CD14-positive monocyte (primary cell): Measurements from ENCODE around the gene FGFRL1. TPM values are rescaled to one million over a fixed set of nuclear protein-coding genes. Genes with fewer than 3 reads are reported as not detected.
A peak's percentile ranks its signal among the peaks of the same experiment; 100 is the strongest.

Experiments used
- DNase-seq, 3 donors: peaks; one replicate each; pipeline ENCODE4 v3.0.0-alpha.2; 2011 to 2022
- H2AFZ ChIP-seq: 2 replicates; pipeline ENCODE4 v1.6.0; 2012; ENCODE audit warnings: mild to moderate bottlenecking, low read depth, low read length, inconsistent platforms; ENCODE audit not compliant: insufficient read depth, poor library complexity, severe bottlenecking
- H3K27ac ChIP-seq, 2 donors: 1 replicate in 1 of 2; 2 replicates in 1 of 2; pipeline ENCODE4 v1.5.1; 2012 to 2013; ENCODE audit warnings: low read length in 2 of 2, control low read depth in 1 of 2, inconsistent platforms in 1 of 2, low read depth in 1 of 2, mild to moderate bottlenecking in 1 of 2
- H3K27me3 ChIP-seq, 2 donors: one replicate each; pipeline versions ENCODE4 v1.6.0 to v1.6.1; 2011 to 2013; ENCODE audit warnings: low read length in 2 of 2; ENCODE audit not compliant: control insufficient read depth in 2 of 2, insufficient read depth in 2 of 2
- H3K36me3 ChIP-seq, 2 donors: replicated peaks in 1 of 2; 1 replicate in 1 of 2; 2 replicates in 1 of 2; pipeline versions ENCODE4 v1.5.1 to v1.6.1; 2012 to 2013; ENCODE audit warnings: low read length in 2 of 2, control low read depth in 1 of 2, inconsistent platforms in 1 of 2, mild to moderate bottlenecking in 1 of 2; ENCODE audit not compliant: insufficient read depth in 2 of 2, control insufficient read depth in 1 of 2
- H3K4me1 ChIP-seq, 2 donors: 1 replicate in 1 of 2; 2 replicates in 1 of 2; pipeline versions ENCODE4 v1.5.1 to v1.6.1; 2012 to 2013; ENCODE audit warnings: low read length in 2 of 2, control low read depth in 1 of 2, inconsistent platforms in 1 of 2, mild to moderate bottlenecking in 1 of 2, moderate library complexity in 1 of 2; ENCODE audit not compliant: insufficient read depth in 2 of 2, control insufficient read depth in 1 of 2
- H3K4me2 ChIP-seq: replicated peaks from 2 replicates; pipeline ENCODE3; 2012; ENCODE audit warnings: low read length, moderate library complexity, mild to moderate bottlenecking; ENCODE audit not compliant: poor library complexity, severe bottlenecking; ENCODE audit errors: extremely low read depth
- H3K4me3 ChIP-seq, 3 experiments: fragments of 200-600 bp in 1 of 3; sonication (generic) in 1 of 3; replicated peaks in 1 of 3; 1 replicate in 2 of 3; 2 replicates in 1 of 3; pipeline ENCODE4 v1.5.1; 2011 to 2013; ENCODE audit warnings: low read length in 3 of 3, mild to moderate bottlenecking in 3 of 3, control low read depth in 2 of 3, low read depth in 2 of 3, inconsistent platforms in 1 of 3, moderate library complexity in 1 of 3
- H3K79me2 ChIP-seq: 2 replicates; pipeline ENCODE4 v1.6.0; 2012; ENCODE audit warnings: mild to moderate bottlenecking, control low read depth, inconsistent platforms, low read length, moderate library complexity; ENCODE audit not compliant: insufficient read depth
- H3K9ac ChIP-seq: 2 replicates; pipeline ENCODE4 v1.6.0; 2017; ENCODE audit warnings: low read length, mild to moderate bottlenecking; ENCODE audit not compliant: insufficient read depth, poor library complexity, severe bottlenecking
- H3K9me3 ChIP-seq, 2 donors: replicated peaks in 1 of 2; 1 replicate in 1 of 2; 2 replicates in 1 of 2; pipeline versions ENCODE4 v1.5.1 to v1.6.1; 2012 to 2013; ENCODE audit warnings: low read length in 2 of 2, control low read depth in 1 of 2; ENCODE audit not compliant: control insufficient read depth in 1 of 2, insufficient read depth in 1 of 2
- H4K20me1 ChIP-seq: 2 replicates; pipeline ENCODE4 v1.6.0; 2012; ENCODE audit warnings: mild to moderate bottlenecking, low read length, control low read depth, moderate library complexity; ENCODE audit not compliant: insufficient read depth
- H3K27ac Mint-ChIP-seq, 7 donors: one replicate each; pipeline ENCODE4 v1.8.0; 2020; ENCODE audit warnings: mild to moderate bottlenecking in 7 of 7, mixed read lengths in 7 of 7, moderate library complexity in 6 of 7, inconsistent platforms in 2 of 7
- H3K27me3 Mint-ChIP-seq, 3 donors: one replicate each; pipeline ENCODE4 v1.8.0; 2021 to 2022; ENCODE audit warnings: low read depth in 3 of 3, mild to moderate bottlenecking in 3 of 3, mixed read lengths in 3 of 3, moderate library complexity in 3 of 3, inconsistent platforms in 1 of 3
- H3K36me3 Mint-ChIP-seq, 2 donors: one replicate each; pipeline ENCODE4 v1.8.0; 2020; ENCODE audit warnings: mixed read lengths in 2 of 2, inconsistent platforms in 1 of 2, mild to moderate bottlenecking in 1 of 2
- H3K4me1 Mint-ChIP-seq: one replicate; pipeline ENCODE4 v1.8.0; 2020; ENCODE audit warnings: mild to moderate bottlenecking, mixed read lengths
- H3K4me3 Mint-ChIP-seq, 2 donors: one replicate each; pipeline ENCODE4 v1.8.0; 2020; ENCODE audit warnings: mild to moderate bottlenecking in 2 of 2, mixed read lengths in 2 of 2, moderate library complexity in 1 of 2
- H3K9me3 Mint-ChIP-seq, 7 donors: one replicate each; pipeline ENCODE4 v1.8.0; 2020 to 2022; ENCODE audit warnings: mixed read lengths in 7 of 7, mild to moderate bottlenecking in 6 of 7, moderate library complexity in 6 of 7, inconsistent platforms in 2 of 7
- CTCF ChIP-seq: fragments of 200-600 bp; IDR thresholded peaks from one replicate; pipeline ENCODE4 v1.8.0; 2022; ENCODE audit warnings: antibody characterized with exemption, mild to moderate bottlenecking
- WGBS: methylation state at CpG from one replicate; pipeline ENCODE4 v1.1.5; 2013; ENCODE audit warnings: missing lambda C conversion rate; ENCODE audit not compliant: insufficient coverage; 5-methylcytosine and 5-hydroxymethylcytosine counted together
- intact Hi-C, 2 donors: fragments of 100-400 bp; cut with micrococcal nuclease; formaldehyde crosslinking; loops; one replicate each; pipeline versions ENCODE4 v1.15.0 to v1.15.1; 2023
- polyA plus RNA-seq, 3 donors: library from polyadenylated mRNA; depleted of rRNA in 1 of 3; unstranded in 2 of 3; stranded (reverse) in 1 of 3; fragments of 300-500 nt in 2 of 3; fragments of >200 nt in 1 of 3; fragmentation: Illumina TruSeq in 2 of 3; gene quantifications; 1 replicate in 2 of 3; 2 replicates in 1 of 3; pipeline ENCODE4 v1.2.3, GENCODE V29; 2012 to 2021

FGFRL1 gene
- polyA plus RNA-seq, 3 donors: 0.17 to 77.7 (median 0.28) TPM

GRCh38 chr4:992297-993110, 18.9 kb upstream of the FGFRL1 start:
- Histone ChIP-seq H2AFZ (no peak overlapping the region), H3K9me3 (peaks cover 0 to 5% of the 10 kb centered on the region in 2 donors), H3K27me3 (peaks cover 7 to 18% of the 10 kb centered on the region in 2 donors), H3K9ac (no peak overlapping the region), H3K4me2 (no peak overlapping the region), H4K20me1 (peaks cover 25% of the 10 kb centered on the region), H3K36me3 (peaks cover 13 to 14% of the 10 kb centered on the region in 2 donors), H3K4me1 (peaks cover 7 to 9% of the 10 kb centered on the region in 2 donors), H3K27ac (no peak overlapping the region), H3K79me2 (no peaks in the 10 kb centered on the region), H3K4me3 (no peak overlapping the region)
- H3K36me3 Mint-ChIP-seq: peaks cover 7 to 20% of the 10 kb centered on the region in 2 donors
- peaks cover 18 to 23% (median 22%) of the 10 kb centered on the region in 3 donors for H3K27me3 Mint-ChIP-seq
- no peak overlapping the region for H3K4me3 Mint-ChIP-seq
- peaks cover 0 to 10% (median 0%) of the 10 kb centered on the region in 7 donors for H3K9me3 Mint-ChIP-seq
- no peak for DNase-seq
- peaks cover 7% of the 10 kb centered on the region for H3K4me1 Mint-ChIP-seq
- H3K27ac Mint-ChIP-seq: peak overlapping the region in 1 of 7 donors; percentile 18
- no peak for TF ChIP-seq CTCF
- intact Hi-C loops: no loop called here
- 97% methylated on average over 24 of the region's 25 CpGs for WGBS

GRCh38 chr4:993111-994029, 18.1 kb upstream of the FGFRL1 start, which contains the start of gene SLC26A1:
SLC26A1 (minus strand) TSS chr4:993404; CDS start chr4:991703, 1,701 bp downstream.
- no peak within 1 kb of the TSS for H3K9ac ChIP-seq
- no peak for DNase-seq
- peaks cover 15 to 27% of the 10 kb centered on the region in 2 donors for H3K27me3 ChIP-seq
- Mint-ChIP-seq H3K27me3 (peaks cover 24 to 31% (median 29%) of the 10 kb centered on the region in 3 donors), H3K4me3 (no peak within 1 kb of the TSS), H3K36me3 (peaks cover 7 to 20% of the 10 kb centered on the region in 2 donors), H3K27ac (peak within 1 kb of the TSS in 2 of 7 donors; percentile 18 to 31), H3K4me1 (peaks cover 1% of the 10 kb centered on the region), H3K9me3 (peaks cover 0 to 16% (median 1%) of the 10 kb centered on the region in 7 donors)
- no peak within 1 kb of the TSS for H3K27ac ChIP-seq
- H3K4me1 ChIP-seq: peaks cover under 1 to 2% of the 10 kb centered on the region in 2 donors
- H2AFZ ChIP-seq: no peak within 1 kb of the TSS
- no peaks in the 10 kb centered on the region for H3K79me2 ChIP-seq
- no peak within 1 kb of the TSS for H3K4me3 ChIP-seq
- peaks cover 0 to 10% of the 10 kb centered on the region in 2 donors for H3K9me3 ChIP-seq
- H4K20me1 ChIP-seq: peaks cover 26% of the 10 kb centered on the region
- intact Hi-C loops: no loop called here
- WGBS: 93% methylated on average over 33 of the region's 37 CpGs
- no peak for TF ChIP-seq CTCF
- H3K36me3 ChIP-seq: peaks cover 13 to 14% of the 10 kb centered on the region in 2 donors
- no peak within 1 kb of the TSS for H3K4me2 ChIP-seq
